ENCODE results near the gene ATP8A2. TPM values are rescaled to one million over a fixed set of nuclear protein-coding genes. Genes with fewer than 3 reads are reported as not detected.
A peak's percentile ranks its signal among the peaks of the same experiment; 100 is the strongest.
"Not testable (repeated sequence)": the region's sequence is repeated elsewhere in the genome, so short reads cannot be mapped to it uniquely, and the experiment has no call there.

Gene ATP8A2
- under 1 TPM in 1 of 6 donors, not detected in 5; 0.03 TPM for polyA plus RNA-seq (ENCODE audit: low read depth in 6 of 6)

GRCh38 chr13:25371875-25372283 lies at the start of gene ATP8A2:
Gene ATP8A2 (plus strand): TSS chr13:25371974. CDS start chr13:25372213, 239 bp downstream.
- ATAC-seq (ENCODE audit: low read depth in 2 of 2), result peak; percentile 25 to 30
- H3K4me1 Mint-ChIP-seq, result peaks cover 4 to 9% (median 8%) of the 10 kb centered on the region in 3 donors
- H3K27me3 Mint-ChIP-seq, result peaks cover 71 to 73% (median 71%) of the 10 kb centered on the region in 3 donors
- H3K36me3 Mint-ChIP-seq, result no peaks in the 10 kb centered on the region
- no peak within 1 kb of the TSS for H3K27ac Mint-ChIP-seq
- DNase-seq, result no peak
- H3K4me3 Mint-ChIP-seq, result peak within 1 kb of the TSS; percentile 38 to 84 (median 67)
- peaks cover 0 to 3% (median 0%) of the 10 kb centered on the region in 7 donors for H3K9me3 Mint-ChIP-seq

GRCh38 chr13:25324100-25324499 lies 47.7 kb upstream of the ATP8A2 start:
- Mint-ChIP-seq H3K36me3 (peaks cover 0 to 12% of the 10 kb centered on the region in 2 donors), H3K9me3 (no peaks in the 10 kb centered on the region), H3K4me3 (no peak overlapping the region), H3K27me3 (no peaks in the 10 kb centered on the region), H3K4me1 (no peaks in the 10 kb centered on the region), H3K27ac (peak overlapping the region in 3 of 6 donors; percentile 0 to 21 (median 5))
- DNase-seq (no peak), ATAC-seq (ENCODE audit: low read depth in 2 of 2) (no peak)

- no peaks in the 10 kb centered on the region for H3K9me3 Mint-ChIP-seq
- no peaks in the 10 kb centered on the region for H3K4me1 Mint-ChIP-seq
- H3K27ac Mint-ChIP-seq, result peak overlapping the region in 1 of 6 donors; percentile 42
- DNase-seq (no peak), ATAC-seq (ENCODE audit: low read depth in 2 of 2) (no peak)
- peaks cover 7 to 27% of the 10 kb centered on the region in 2 donors for H3K36me3 Mint-ChIP-seq
- no peak overlapping the region for H3K4me3 Mint-ChIP-seq
- no peaks in the 10 kb centered on the region for H3K27me3 Mint-ChIP-seq
Observed at GRCh38 chr13:25329706-25330105, 42.1 kb upstream of the ATP8A2 start.

GRCh38 chr13:25330541-25330940 lies 41.2 kb upstream of the ATP8A2 start:
- H3K4me3 Mint-ChIP-seq, result no peak overlapping the region
- H3K9me3 Mint-ChIP-seq, result no peaks in the 10 kb centered on the region
- DNase-seq (no peak), ATAC-seq (ENCODE audit: low read depth in 2 of 2) (no peak)
- H3K36me3 Mint-ChIP-seq, result peaks cover 7 to 27% of the 10 kb centered on the region in 2 donors
- H3K27ac Mint-ChIP-seq, result no peak overlapping the region
- H3K4me1 Mint-ChIP-seq, result no peaks in the 10 kb centered on the region
- no peaks in the 10 kb centered on the region for H3K27me3 Mint-ChIP-seq

- no peaks in the 10 kb centered on the region for H3K9me3 Mint-ChIP-seq
- DNase-seq (no peak), ATAC-seq (ENCODE audit: low read depth in 2 of 2) (no peak)
- no peaks in the 10 kb centered on the region for H3K27me3 Mint-ChIP-seq
- peaks cover 7 to 19% of the 10 kb centered on the region in 2 donors for H3K36me3 Mint-ChIP-seq
- no peaks in the 10 kb centered on the region for H3K4me1 Mint-ChIP-seq
- no peak overlapping the region for H3K27ac Mint-ChIP-seq
- H3K4me3 Mint-ChIP-seq, result no peak overlapping the region
Observed at GRCh38 chr13:25335856-25336255, 35.9 kb upstream of the ATP8A2 start.

GRCh38 chr13:25345576-25345975 lies 26.2 kb upstream of the ATP8A2 start:
- Mint-ChIP-seq H3K27me3 (no peaks in the 10 kb centered on the region), H3K27ac (no peak overlapping the region), H3K4me1 (no peaks in the 10 kb centered on the region), H3K9me3 (peaks cover 0 to 2% (median 0%) of the 10 kb centered on the region in 7 donors), H3K4me3 (no peak overlapping the region), H3K36me3 (no peaks in the 10 kb centered on the region)
- no peak for ATAC-seq (ENCODE audit: low read depth in 2 of 2)
- no peak for DNase-seq

- DNase-seq (no peak), ATAC-seq (ENCODE audit: low read depth in 2 of 2) (no peak)
- H3K27me3 Mint-ChIP-seq, result peaks cover 0 to 4% (median 0%) of the 10 kb centered on the region in 3 donors
- H3K36me3 Mint-ChIP-seq, result no peaks in the 10 kb centered on the region
- no peak overlapping the region for H3K27ac Mint-ChIP-seq
- H3K9me3 Mint-ChIP-seq, result peaks cover 0 to 2% (median 0%) of the 10 kb centered on the region in 7 donors
- no peaks in the 10 kb centered on the region for H3K4me1 Mint-ChIP-seq
- no peak overlapping the region for H3K4me3 Mint-ChIP-seq
Observed at GRCh38 chr13:25347151-25347550, 24.6 kb upstream of the ATP8A2 start.

GRCh38 chr13:25351404-25351803 lies 20.4 kb upstream of the ATP8A2 start:
- no peaks in the 10 kb centered on the region for H3K4me1 Mint-ChIP-seq
- no peak overlapping the region for H3K27ac Mint-ChIP-seq
- peaks cover 0 to 17% of the 10 kb centered on the region in 2 donors for H3K36me3 Mint-ChIP-seq
- H3K4me3 Mint-ChIP-seq, result no peak overlapping the region
- no peak for ATAC-seq (ENCODE audit: low read depth in 2 of 2)
- DNase-seq, result no peak
- peaks cover 0 to 13% (median 9%) of the 10 kb centered on the region in 7 donors for H3K9me3 Mint-ChIP-seq
- peaks cover 15 to 24% (median 22%) of the 10 kb centered on the region in 3 donors for H3K27me3 Mint-ChIP-seq

GRCh38 chr13:25352230-25352629 lies 19.5 kb upstream of the ATP8A2 start:
- Mint-ChIP-seq H3K27me3 (peaks cover 16 to 26% (median 25%) of the 10 kb centered on the region in 3 donors), H3K36me3 (peaks cover 0 to 17% of the 10 kb centered on the region in 2 donors), H3K27ac (no peak overlapping the region), H3K9me3 (peaks cover 0 to 16% (median 9%) of the 10 kb centered on the region in 7 donors), H3K4me1 (no peaks in the 10 kb centered on the region), H3K4me3 (no peak overlapping the region)
- no peak for ATAC-seq (ENCODE audit: low read depth in 2 of 2)
- no peak for DNase-seq

GRCh38 chr13:25352806-25353205 lies 19.0 kb upstream of the ATP8A2 start:
- Mint-ChIP-seq H3K27ac (peak overlapping the region in 1 of 6 donors; percentile 31), H3K27me3 (peaks cover 16 to 32% (median 31%) of the 10 kb centered on the region in 3 donors), H3K4me1 (no peaks in the 10 kb centered on the region), H3K9me3 (peaks cover 3 to 16% (median 11%) of the 10 kb centered on the region in 7 donors), H3K4me3 (no peak overlapping the region), H3K36me3 (peaks cover 0 to 19% of the 10 kb centered on the region in 2 donors)
- DNase-seq, result no peak
- no peak for ATAC-seq (ENCODE audit: low read depth in 2 of 2)

GRCh38 chr13:25353344-25353743 lies 18.4 kb upstream of the ATP8A2 start:
- Mint-ChIP-seq H3K27me3 (peaks cover 16 to 37% (median 36%) of the 10 kb centered on the region in 3 donors), H3K27ac (no peak overlapping the region), H3K4me1 (no peaks in the 10 kb centered on the region), H3K4me3 (no peak overlapping the region), H3K36me3 (peaks cover 0 to 24% of the 10 kb centered on the region in 2 donors), H3K9me3 (peaks cover 3 to 19% (median 11%) of the 10 kb centered on the region in 7 donors)
- DNase-seq (no peak), ATAC-seq (ENCODE audit: low read depth in 2 of 2) (no peak)

- no peaks in the 10 kb centered on the region for H3K4me1 Mint-ChIP-seq
- DNase-seq, result no peak
- peaks cover 16 to 40% (median 36%) of the 10 kb centered on the region in 3 donors for H3K27me3 Mint-ChIP-seq
Observed at GRCh38 chr13:25354377-25354776, 17.4 kb upstream of the ATP8A2 start.

GRCh38 chr13:25360443-25360842 lies 11.3 kb upstream of the ATP8A2 start:
- H3K9me3 Mint-ChIP-seq, result peaks cover 2 to 35% (median 15%) of the 10 kb centered on the region in 7 donors
- H3K27ac Mint-ChIP-seq; H3K36me3 Mint-ChIP-seq; ATAC-seq (ENCODE audit: low read depth in 2 of 2); H3K4me3 Mint-ChIP-seq; H3K4me1 Mint-ChIP-seq; DNase-seq: not testable (repeated sequence)
- peaks cover 12 to 31% (median 16%) of the 10 kb centered on the region in 3 donors for H3K27me3 Mint-ChIP-seq

More at GRCh38 chr13:25354377-25354776, 17.4 kb upstream of the ATP8A2 start:
- Mint-ChIP-seq H3K27ac (no peak overlapping the region), H3K36me3 (peaks cover 5 to 27% of the 10 kb centered on the region in 2 donors), H3K9me3 (peaks cover 3 to 27% (median 12%) of the 10 kb centered on the region in 7 donors), H3K4me3 (no peak overlapping the region)
- no peak for ATAC-seq (ENCODE audit: low read depth in 2 of 2)

GRCh38 chr13:25365720-25366235 lies 6.0 kb upstream of the ATP8A2 start:
- no peaks in the 10 kb centered on the region for H3K36me3 Mint-ChIP-seq
- H3K9me3 Mint-ChIP-seq, result peaks cover 0 to 16% (median 5%) of the 10 kb centered on the region in 7 donors
- no peak overlapping the region for H3K4me3 Mint-ChIP-seq
- no peak overlapping the region for H3K27ac Mint-ChIP-seq
- no peak for DNase-seq
- no peak for ATAC-seq (ENCODE audit: low read depth in 2 of 2)
- H3K4me1 Mint-ChIP-seq, result peaks cover 0 to 5% (median 0%) of the 10 kb centered on the region in 3 donors
- H3K27me3 Mint-ChIP-seq, result peaks cover 31 to 38% (median 37%) of the 10 kb centered on the region in 3 donors

Measured in naive B cell (primary cell).